MM.1S (cell line): ENCODE measurements around the gene FAM200C.

ENCODE experiments used
- CTCF ChIP-seq: fragments of 300-600 bp; sonication (generic); IDR thresholded peaks from 2 replicates; pipeline ENCODE4 v1.5.1; 2016; ENCODE audit warnings: antibody characterized with exemption, low read length, mixed read lengths
- EZH2phosphoT487 ChIP-seq: fragments of 300-600 bp; sonication (generic); IDR thresholded peaks from 2 replicates; pipeline ENCODE4 v1.6.1; 2018; ENCODE audit warnings: antibody characterized with exemption, low read length

DNA sequence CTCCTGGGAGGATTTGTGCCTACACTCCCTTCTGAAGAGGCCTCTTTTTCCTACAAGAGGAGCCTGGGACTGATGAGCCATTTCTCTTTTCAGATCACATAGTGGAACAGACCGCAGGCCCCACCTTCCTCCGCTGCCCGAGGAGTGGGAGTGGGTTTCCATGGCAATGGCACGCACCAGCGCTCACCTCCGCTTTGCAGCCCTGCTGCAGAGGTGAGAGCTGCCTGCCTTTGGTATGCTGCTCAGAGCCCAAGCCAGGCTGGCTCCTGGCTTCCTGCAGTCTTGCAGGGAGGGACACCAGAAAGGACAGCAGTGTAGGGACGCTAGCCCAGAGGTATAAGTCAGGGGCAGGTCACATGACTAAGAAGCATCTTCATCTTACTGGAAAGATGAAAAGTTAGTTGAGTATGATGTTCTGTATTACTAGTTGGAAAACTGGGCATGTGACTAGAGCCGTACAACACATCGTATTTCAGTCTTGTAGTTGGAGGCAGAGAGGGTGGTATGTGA, 34.2 kb upstream of the FAM200C start:
- no peak for TF ChIP-seq EZH2phosphoT487
- no peak for TF ChIP-seq CTCF
